K562 (cell line): ENCODE results near the gene ZNF598. TPM values are rescaled to one million over a fixed set of nuclear protein-coding genes. Genes with fewer than 3 reads are reported as not detected.

Source experiments
- ARNT ChIP-seq, 2 experiments: fragments of 450-650 bp; IDR thresholded peaks; 2 replicates each; pipeline ENCODE4 v1.6.1; 2016; ENCODE audit warnings: mild to moderate bottlenecking in 1 of 2
- ASH1L ChIP-seq: fragments of 450-650 bp; IDR thresholded peaks from 2 replicates; pipeline ENCODE4 v1.6.1; 2018; ENCODE audit warnings: borderline replicate concordance, mild to moderate bottlenecking, low read depth; ENCODE audit not compliant: partially characterized antibody
- CSDE1 ChIP-seq, 2 experiments: fragments of 450-650 bp; IDR thresholded peaks; 2 replicates each; pipeline ENCODE4 v1.6.1; 2016; ENCODE audit warnings: mild to moderate bottlenecking in 1 of 2
- FOXJ2 ChIP-seq: fragments of 200-800 bp; sonication (Bioruptor generic); IDR thresholded peaks from 2 replicates; pipeline ENCODE4 v1.6.1; 2016; ENCODE audit warnings: missing genetic modification characterization, missing compliant biosample characterization
- HMBOX1 ChIP-seq: sonication (generic); IDR thresholded peaks from 2 replicates; pipeline ENCODE4 v1.6.1; 2016
- ILK ChIP-seq: fragments of 450-650 bp; IDR thresholded peaks from 2 replicates; pipeline ENCODE4 v1.6.1; 2016; ENCODE audit warnings: missing genetic modification characterization, low read depth, mild to moderate bottlenecking, missing compliant biosample characterization, moderate library complexity, borderline replicate concordance
- MCM7 ChIP-seq, 2 experiments: fragments of 450-650 bp; IDR thresholded peaks; 2 replicates each; pipeline ENCODE4 v1.6.1; 2016 to 2018
- MTA3 ChIP-seq: fragments of 450-650 bp; formaldehyde crosslinking; IDR thresholded peaks from 2 replicates; pipeline ENCODE4 v1.6.1; 2017; ENCODE audit warnings: mild to moderate bottlenecking, borderline replicate concordance
- NR3C1 ChIP-seq: sonication (generic); formaldehyde crosslinking; IDR thresholded peaks from 2 replicates; pipeline ENCODE4 v1.8.1; 2022; ENCODE audit warnings: missing genetic modification reagents
- POLR2G ChIP-seq: fragments of 200-400 bp; formaldehyde crosslinking; IDR thresholded peaks from 2 replicates; pipeline ENCODE4 v1.6.1; 2017; ENCODE audit warnings: low read depth, mild to moderate bottlenecking, antibody characterized with exemption, low read length, moderate library complexity
- RFX7 ChIP-seq: fragments of 250-450 bp; sonication (Bioruptor Pico); IDR thresholded peaks from 2 replicates; pipeline ENCODE4 v1.5.1; 2021; ENCODE audit warnings: mild to moderate bottlenecking
- SAP30 ChIP-seq: fragments of 200-600 bp; sonication (generic); IDR thresholded peaks from 2 replicates; pipeline ENCODE4 v1.6.1; 2012; ENCODE audit warnings: borderline replicate concordance, low read depth, mild to moderate bottlenecking, moderate library complexity, low read length, control low read depth, inconsistent platforms; ENCODE audit not compliant: insufficient read depth, poor library complexity, severe bottlenecking
- ZNF24 ChIP-seq: fragments of 450-650 bp; IDR thresholded peaks from 2 replicates; pipeline ENCODE4 v1.6.1; 2016
- ZNF512 ChIP-seq: IDR thresholded peaks from 2 replicates; pipeline ENCODE4 v1.6.1; 2016; ENCODE audit warnings: missing genetic modification characterization, missing compliant biosample characterization
- ZZZ3 ChIP-seq: fragments of 450-650 bp; IDR thresholded peaks from 2 replicates; pipeline ENCODE4 v1.6.1; 2016; ENCODE audit warnings: antibody characterized with exemption, mild to moderate bottlenecking, moderate library complexity
- polyA plus RNA-seq, 8 experiments: library from polyadenylated mRNA; depleted of rRNA in 4 of 8; stranded (reverse) in 5 of 8; unstranded in 3 of 8; fragments of >200 nt; fragmentation: Nextera tagmentation in 2 of 8; fragmentation: Illumina TruSeq in 1 of 8; extraction: Ambion mirVana in 2 of 8; extraction: Trizol in 1 of 8; gene quantifications; 2 replicates each; pipeline versions ENCODE4 v1.2.1 to v1.2.3, GENCODE V29; 2011 to 2014; ENCODE audit warnings: inconsistent platforms in 1 of 8, missing spikeins in 1 of 8
- total RNA-seq, 7 experiments: library from RNA; depleted of rRNA in 6 of 7; stranded (reverse); fragments of >200 nt in 6 of 7; fragmentation: Illumina TruSeq in 2 of 7; extraction: Trizol in 2 of 7; gene quantifications; 2 replicates each; pipeline versions ENCODE4 v1.2.1 to v1.2.3, GENCODE V29; 2011 to 2021; ENCODE audit warnings: low replicate concordance in 1 of 7
- TF ChIP-seq, protein P1 (sequence below): fragments of 250-450 bp; sonication (Bioruptor Pico); IDR thresholded peaks from 2 replicates; pipeline ENCODE4 v1.4.0; 2020; ENCODE audit warnings: mild to moderate bottlenecking
- TF ChIP-seq, protein P2 (sequence below): fragments of 250-450 bp; sonication (Bioruptor Pico); IDR thresholded peaks from 2 replicates; pipeline ENCODE4 v1.8.0; 2021; ENCODE audit warnings: borderline replicate concordance, mild to moderate bottlenecking, moderate library complexity; ENCODE audit not compliant: poor library complexity, severe bottlenecking
- TF ChIP-seq, protein P3 (sequence below): sonication (generic); formaldehyde crosslinking; IDR thresholded peaks from 2 replicates; pipeline ENCODE4 v1.5.0; 2020; ENCODE audit warnings: missing genetic modification reagents

ZNF598 gene
- total and polyA plus RNA-seq, 9 of the 15 experiments (the other 6 are each of a cell fraction or from before 2014, with no cell fraction given), result 0.11 to 115 (median 29.6) TPM

GRCh38 chr16:2009791-2010510, at the start of gene ZNF598 (continued):
- TF ChIP-seq, protein P1, sequence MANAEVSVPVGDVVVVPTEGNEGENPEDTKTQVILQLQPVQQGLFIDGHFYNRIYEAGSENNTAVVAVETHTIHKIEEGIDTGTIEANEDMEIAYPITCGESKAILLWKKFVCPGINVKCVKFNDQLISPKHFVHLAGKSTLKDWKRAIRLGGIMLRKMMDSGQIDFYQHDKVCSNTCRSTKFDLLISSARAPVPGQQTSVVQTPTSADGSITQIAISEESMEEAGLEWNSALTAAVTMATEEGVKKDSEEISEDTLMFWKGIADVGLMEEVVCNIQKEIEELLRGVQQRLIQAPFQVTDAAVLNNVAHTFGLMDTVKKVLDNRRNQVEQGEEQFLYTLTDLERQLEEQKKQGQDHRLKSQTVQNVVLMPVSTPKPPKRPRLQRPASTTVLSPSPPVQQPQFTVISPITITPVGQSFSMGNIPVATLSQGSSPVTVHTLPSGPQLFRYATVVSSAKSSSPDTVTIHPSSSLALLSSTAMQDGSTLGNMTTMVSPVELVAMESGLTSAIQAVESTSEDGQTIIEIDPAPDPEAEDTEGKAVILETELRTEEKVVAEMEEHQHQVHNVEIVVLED (CRISPR knock-in tag), result peak; percentile 73
- TF ChIP-seq HMBOX1 (no peak), MCM7 (IDR thresholded peaks at IDR 0.05) (no peak), SAP30 (peak; percentile 73), RFX7 (CRISPR knock-in tag) (no peak), ZNF24 (peak; percentile 15; the same call in 1 of the 2 replicates), ZNF512 (tag) (no peak), ASH1L (no peak), MTA3 (peak; percentile 90), FOXJ2 (tag) (peak; percentile 59; the same call in 1 of the 2 replicates), POLR2G (peak; percentile 98), CSDE1 (IDR thresholded peaks at IDR 0.05) (peak in 1 of 2 experiments; percentile 68; a peak in 1 of 4 replicates), ARNT (IDR thresholded peaks at IDR 0.05) (peak; percentile 21 to 71; a peak in 1 of 4 replicates), ILK (no peak), ZZZ3 (peak; percentile 72; the same call in 1 of the 2 replicates), NR3C1 (CRISPR knock-in tag) (peak; percentile 69; the same call in 1 of the 2 replicates)
- TF ChIP-seq, protein P2, sequence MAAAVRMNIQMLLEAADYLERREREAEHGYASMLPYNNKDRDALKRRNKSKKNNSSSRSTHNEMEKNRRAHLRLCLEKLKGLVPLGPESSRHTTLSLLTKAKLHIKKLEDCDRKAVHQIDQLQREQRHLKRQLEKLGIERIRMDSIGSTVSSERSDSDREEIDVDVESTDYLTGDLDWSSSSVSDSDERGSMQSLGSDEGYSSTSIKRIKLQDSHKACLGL (CRISPR knock-in tag), result peak; percentile 79
- TF ChIP-seq, protein P3, sequence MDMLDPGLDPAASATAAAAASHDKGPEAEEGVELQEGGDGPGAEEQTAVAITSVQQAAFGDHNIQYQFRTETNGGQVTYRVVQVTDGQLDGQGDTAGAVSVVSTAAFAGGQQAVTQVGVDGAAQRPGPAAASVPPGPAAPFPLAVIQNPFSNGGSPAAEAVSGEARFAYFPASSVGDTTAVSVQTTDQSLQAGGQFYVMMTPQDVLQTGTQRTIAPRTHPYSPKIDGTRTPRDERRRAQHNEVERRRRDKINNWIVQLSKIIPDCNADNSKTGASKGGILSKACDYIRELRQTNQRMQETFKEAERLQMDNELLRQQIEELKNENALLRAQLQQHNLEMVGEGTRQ (CRISPR knock-in tag), result peak; percentile 35; the same call in 1 of the 2 replicates
